Progenitor cell of endocrine pancreas (in vitro differentiated cells): ENCODE measurements around the gene NSMF. TPM values are rescaled to one million over a fixed set of nuclear protein-coding genes. Genes with fewer than 3 reads are reported as not detected.

Experiments
- DNase-seq: peaks from one replicate; pipeline ENCODE4 v3.0.0; 2021; ENCODE audit warnings: low spot score; ENCODE audit not compliant: unreplicated experiment
- H3K27ac Mint-ChIP-seq: 2 replicates; pipeline ENCODE4 v1.8.0; 2021; ENCODE audit warnings: mild to moderate bottlenecking, moderate library complexity, mixed read lengths
- H3K27me3 Mint-ChIP-seq: 2 replicates; pipeline ENCODE4 v1.8.0; 2021; ENCODE audit warnings: mixed read lengths
- H3K36me3 Mint-ChIP-seq: 2 replicates; pipeline ENCODE4 v1.8.0; 2022; ENCODE audit warnings: mixed read lengths; ENCODE audit not compliant: insufficient read depth
- H3K4me1 Mint-ChIP-seq: 2 replicates; pipeline ENCODE4 v1.8.0; 2021; ENCODE audit warnings: low read depth, mixed read lengths
- H3K4me3 Mint-ChIP-seq: 2 replicates; pipeline ENCODE4 v1.8.0; 2021; ENCODE audit warnings: low read depth, mild to moderate bottlenecking, moderate library complexity, mixed read lengths
- H3K9me3 Mint-ChIP-seq: 2 replicates; pipeline ENCODE4 v1.8.0; 2021; ENCODE audit warnings: low read depth, mixed read lengths
- total RNA-seq: library from RNA; stranded (reverse); gene quantifications from 2 replicates; pipeline ENCODE4 v1.2.1, GENCODE V29; 2021
- TF ChIP-seq, protein P1 (sequence below): fragments of 200-600 bp; sonication (generic); IDR thresholded peaks from one replicate; pipeline ENCODE4 v1.5.0; 2021; ENCODE audit warnings: antibody characterized with exemption, mild to moderate bottlenecking; ENCODE audit not compliant: unreplicated experiment

Gene NSMF
- total RNA-seq, 1 donor from 2014 or later, result 57.4 TPM

DNA sequence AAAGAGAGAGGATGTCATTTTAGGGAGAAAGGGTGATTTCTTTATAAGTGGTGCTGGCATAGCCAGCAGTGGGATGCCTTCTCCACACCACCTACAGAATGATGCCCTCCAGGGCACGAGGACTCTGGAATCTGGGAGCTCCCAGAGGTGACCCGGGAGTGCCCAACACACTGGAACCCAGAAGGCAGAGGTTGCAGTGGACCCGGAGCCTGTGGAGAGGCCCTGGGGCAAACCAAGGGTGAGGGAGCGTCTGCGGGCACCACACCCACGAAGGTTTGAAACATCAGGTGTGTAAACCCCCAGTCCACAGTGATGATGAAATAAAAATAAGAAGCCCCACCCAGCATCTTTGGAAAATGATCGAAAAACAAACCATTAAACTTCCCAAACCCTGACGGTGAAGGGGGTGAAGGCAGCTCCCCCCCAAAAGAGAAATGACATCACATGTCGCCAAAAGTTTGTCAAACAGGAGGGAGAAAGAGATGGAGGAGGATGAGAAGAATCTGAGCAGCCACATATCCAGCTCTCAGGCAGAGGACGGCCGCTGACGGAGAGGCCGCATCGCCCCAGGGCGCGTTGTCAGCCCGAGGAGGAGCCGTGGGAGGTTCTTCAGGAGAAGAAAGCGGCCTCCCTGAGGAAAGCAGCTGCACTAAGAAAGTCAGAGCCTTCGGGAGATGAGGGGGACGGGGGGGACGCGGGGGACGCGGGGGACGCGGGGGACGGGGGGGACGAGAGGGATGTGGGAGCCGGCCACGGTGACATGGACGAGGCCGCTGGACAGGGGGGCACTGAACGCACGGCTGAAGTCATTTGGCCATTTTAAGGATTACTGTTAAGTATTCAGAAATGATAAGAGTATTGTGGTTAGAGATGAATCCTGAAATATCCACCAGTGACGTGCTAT lies 43.1 kb upstream of the NSMF start:
- Mint-ChIP-seq H3K9me3 (peaks cover 3% of the 10 kb centered on the region), H3K4me1 (no peaks in the 10 kb centered on the region), H3K36me3 (peaks cover 2% of the 10 kb centered on the region), H3K4me3 (peak overlapping the region; percentile 2), H3K27ac (peak overlapping the region; percentile 99), H3K27me3 (no peaks in the 10 kb centered on the region)
- no peak for DNase-seq
- TF ChIP-seq, protein P1, sequence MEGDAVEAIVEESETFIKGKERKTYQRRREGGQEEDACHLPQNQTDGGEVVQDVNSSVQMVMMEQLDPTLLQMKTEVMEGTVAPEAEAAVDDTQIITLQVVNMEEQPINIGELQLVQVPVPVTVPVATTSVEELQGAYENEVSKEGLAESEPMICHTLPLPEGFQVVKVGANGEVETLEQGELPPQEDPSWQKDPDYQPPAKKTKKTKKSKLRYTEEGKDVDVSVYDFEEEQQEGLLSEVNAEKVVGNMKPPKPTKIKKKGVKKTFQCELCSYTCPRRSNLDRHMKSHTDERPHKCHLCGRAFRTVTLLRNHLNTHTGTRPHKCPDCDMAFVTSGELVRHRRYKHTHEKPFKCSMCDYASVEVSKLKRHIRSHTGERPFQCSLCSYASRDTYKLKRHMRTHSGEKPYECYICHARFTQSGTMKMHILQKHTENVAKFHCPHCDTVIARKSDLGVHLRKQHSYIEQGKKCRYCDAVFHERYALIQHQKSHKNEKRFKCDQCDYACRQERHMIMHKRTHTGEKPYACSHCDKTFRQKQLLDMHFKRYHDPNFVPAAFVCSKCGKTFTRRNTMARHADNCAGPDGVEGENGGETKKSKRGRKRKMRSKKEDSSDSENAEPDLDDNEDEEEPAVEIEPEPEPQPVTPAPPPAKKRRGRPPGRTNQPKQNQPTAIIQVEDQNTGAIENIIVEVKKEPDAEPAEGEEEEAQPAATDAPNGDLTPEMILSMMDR, result no peak

DNA sequence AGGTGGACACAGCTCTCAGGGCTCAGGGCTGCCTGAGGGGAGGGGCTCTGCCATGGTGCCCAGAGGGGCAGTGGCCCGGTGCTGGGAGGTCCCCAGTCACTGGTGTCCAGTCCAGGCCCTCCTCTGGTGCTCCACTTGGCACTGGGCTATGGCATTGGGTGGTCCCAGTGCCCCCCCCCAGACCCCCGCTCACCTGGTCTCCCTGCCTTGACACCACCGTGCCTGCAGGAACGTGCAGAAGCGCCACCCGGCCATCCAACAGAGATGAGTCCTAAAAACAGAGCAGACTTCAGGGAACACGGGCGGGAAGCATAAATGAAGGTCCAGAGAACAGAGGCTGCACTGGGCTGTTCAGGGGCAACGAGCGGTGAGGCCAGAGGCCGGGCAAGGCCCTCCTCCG lies 42.3 kb upstream of the NSMF start:
- Mint-ChIP-seq H3K4me3 (no peak overlapping the region), H3K4me1 (no peaks in the 10 kb centered on the region), H3K27me3 (no peaks in the 10 kb centered on the region), H3K27ac (peak overlapping the region; percentile 99), H3K36me3 (peaks cover 2% of the 10 kb centered on the region), H3K9me3 (peaks cover 3% of the 10 kb centered on the region)
- no peak for DNase-seq
- TF ChIP-seq, protein P1, result no peak

DNA sequence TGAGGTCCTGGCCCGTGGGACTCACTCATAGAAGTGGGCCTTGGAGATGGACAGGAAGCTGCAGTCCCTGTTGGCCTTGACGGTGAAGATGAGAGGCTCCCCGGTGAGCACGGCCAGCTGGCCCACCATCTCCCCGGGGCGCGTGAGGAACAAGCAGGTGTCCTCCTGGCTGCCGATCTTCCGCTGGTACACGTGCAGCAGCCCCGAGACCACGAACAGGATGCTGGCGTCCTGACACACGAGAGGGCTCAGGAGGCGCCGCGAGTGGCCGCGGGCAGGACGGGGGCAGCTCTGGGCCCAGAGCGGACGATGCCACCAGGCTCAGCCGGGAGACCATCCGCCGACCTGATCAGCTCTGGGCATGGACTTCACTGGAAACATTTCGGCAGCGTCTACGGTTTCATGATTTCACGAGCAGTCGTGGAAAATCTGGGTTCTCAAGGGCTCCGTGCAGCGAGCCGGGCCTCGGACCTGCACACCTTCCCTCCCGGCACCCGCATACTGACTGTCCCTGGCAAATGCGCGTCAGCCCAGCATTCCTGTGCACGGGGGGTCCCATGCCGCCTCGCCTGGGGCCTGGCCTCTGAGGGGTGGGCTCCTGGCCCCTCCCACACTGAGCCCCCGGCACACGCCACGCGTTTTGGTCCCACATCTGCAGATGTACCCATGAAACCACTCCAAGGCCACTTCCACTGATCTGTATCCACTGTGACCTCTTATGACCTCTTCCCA lies 41.7 kb upstream of the NSMF start:
- Mint-ChIP-seq H3K4me3 (no peak overlapping the region), H3K4me1 (no peaks in the 10 kb centered on the region), H3K9me3 (peaks cover 3% of the 10 kb centered on the region), H3K36me3 (peaks cover 2% of the 10 kb centered on the region), H3K27ac (no peak overlapping the region), H3K27me3 (no peaks in the 10 kb centered on the region)
- no peak for DNase-seq
- TF ChIP-seq, protein P1, result no peak

DNA sequence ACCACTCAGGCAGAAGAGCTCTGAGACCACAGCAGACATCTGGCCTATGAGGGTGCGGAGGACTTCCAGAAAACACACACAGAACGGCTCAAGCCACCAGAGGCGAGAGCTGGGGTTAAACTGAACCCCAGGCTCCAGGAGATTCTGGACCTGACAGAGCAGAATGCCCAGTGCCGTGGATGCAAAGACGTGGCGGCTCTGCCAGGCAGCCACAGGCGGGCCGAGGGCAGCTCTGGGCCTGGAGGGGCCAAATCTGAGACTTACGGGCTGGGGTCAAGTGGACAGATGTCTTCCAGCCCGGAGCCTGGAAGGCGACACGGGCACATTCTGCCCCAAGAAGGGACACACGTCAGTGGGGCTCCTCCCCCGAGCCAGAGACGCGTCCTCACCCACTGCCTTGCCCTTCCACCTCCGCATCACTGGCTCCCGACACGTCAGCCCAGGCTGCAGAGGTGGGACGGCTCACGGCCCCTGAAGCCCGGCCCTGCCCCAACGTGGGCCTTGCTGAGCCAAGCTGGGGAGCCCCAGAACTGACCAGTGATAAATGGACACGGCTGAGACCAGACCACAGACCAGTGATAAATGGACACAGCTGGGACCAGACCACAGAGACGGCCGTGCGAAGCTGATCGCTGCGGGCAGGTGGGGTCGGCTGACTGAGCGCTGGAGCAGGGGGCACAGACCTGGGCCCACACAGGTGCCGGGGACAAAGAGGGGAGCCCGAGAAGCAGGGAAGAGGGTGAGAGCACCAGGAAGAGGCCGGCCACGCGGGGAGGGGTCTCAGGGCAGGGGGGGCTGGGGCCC lies 40.9 kb upstream of the NSMF start:
- no peak for DNase-seq
- H3K27me3 Mint-ChIP-seq, result no peaks in the 10 kb centered on the region
- H3K36me3 Mint-ChIP-seq, result peaks cover 2% of the 10 kb centered on the region
- no peaks in the 10 kb centered on the region for H3K4me1 Mint-ChIP-seq
- H3K9me3 Mint-ChIP-seq, result peaks cover 3% of the 10 kb centered on the region
- peak overlapping the region; percentile 64 for H3K27ac Mint-ChIP-seq
- TF ChIP-seq, protein P1, result no peak
- H3K4me3 Mint-ChIP-seq, result no peak overlapping the region

DNA sequence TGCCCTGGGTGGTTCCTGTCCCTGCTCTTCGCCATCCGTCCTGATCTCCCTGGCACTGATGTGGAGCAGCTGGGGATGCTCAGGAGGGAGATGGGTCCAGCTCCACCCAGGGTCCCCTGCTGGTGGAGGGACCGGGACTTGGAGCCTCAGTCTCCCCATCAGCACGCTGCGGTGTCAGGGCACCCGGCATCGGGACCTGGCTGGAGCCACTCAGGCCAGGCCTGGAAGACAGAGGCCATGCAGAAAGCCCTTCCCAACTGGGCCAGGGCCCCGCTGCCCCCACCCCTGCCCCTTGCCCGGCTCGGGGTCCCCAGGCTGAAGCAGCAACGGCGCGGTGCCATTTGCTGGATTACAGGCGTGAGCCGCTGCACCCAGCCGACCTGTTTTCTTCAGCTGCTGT lies 40.3 kb upstream of the NSMF start:
- H3K27me3 Mint-ChIP-seq, result no peaks in the 10 kb centered on the region
- peaks cover 2% of the 10 kb centered on the region for H3K36me3 Mint-ChIP-seq
- H3K4me3 Mint-ChIP-seq, result no peak overlapping the region
- H3K4me1 Mint-ChIP-seq, result no peaks in the 10 kb centered on the region
- peaks cover 3% of the 10 kb centered on the region for H3K9me3 Mint-ChIP-seq
- DNase-seq, result no peak
- no peak overlapping the region for H3K27ac Mint-ChIP-seq
- TF ChIP-seq, protein P1, result no peak
